22Rv1 (cell line): ENCODE measurements around the gene ADAMTS16.

Experiments used
- H3K27ac ChIP-seq: fragments of 450-650 bp; 2 replicates; pipeline ENCODE4 v1.5.1; 2017
- ZFX ChIP-seq: fragments of 450-650 bp; IDR thresholded peaks from 2 replicates; pipeline ENCODE4 v1.6.1; 2017; ENCODE audit warnings: antibody characterized with exemption, borderline replicate concordance
- TF ChIP-seq, protein P1 (sequence below): fragments of 450-650 bp; IDR thresholded peaks from 2 replicates; pipeline ENCODE4 v1.5.1; 2017; ENCODE audit warnings: mild to moderate bottlenecking

The ADAMTS16 gene

DNA sequence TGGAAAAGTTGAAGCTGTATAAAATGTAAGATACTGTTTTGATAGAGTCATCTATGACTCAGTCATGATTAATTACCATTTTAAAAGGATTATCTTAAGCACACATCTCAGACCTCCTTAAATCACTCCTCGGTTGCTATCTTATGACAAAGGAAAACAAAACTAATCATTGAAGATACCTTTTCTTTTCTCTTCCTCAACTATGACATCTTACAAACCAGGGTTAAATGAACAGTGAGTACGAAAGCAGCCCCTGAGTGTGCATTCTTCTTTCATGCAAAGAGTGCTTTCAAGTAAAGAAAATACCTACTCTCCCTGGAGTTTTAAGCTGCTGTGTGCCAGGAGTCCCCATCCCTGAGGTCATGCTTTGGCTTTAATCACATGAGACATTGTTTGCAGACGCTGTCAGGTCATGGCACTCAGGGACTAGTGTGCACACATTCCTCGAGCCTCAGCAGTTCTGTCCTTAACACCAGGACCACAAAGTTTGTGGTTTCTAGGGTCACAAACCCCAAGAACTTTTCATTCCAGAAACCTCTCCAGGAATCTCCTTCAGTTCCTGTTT, 195.7 kb downstream of the ADAMTS16 start:
- no peak overlapping the region for H3K27ac ChIP-seq
- TF ChIP-seq, protein P1, sequence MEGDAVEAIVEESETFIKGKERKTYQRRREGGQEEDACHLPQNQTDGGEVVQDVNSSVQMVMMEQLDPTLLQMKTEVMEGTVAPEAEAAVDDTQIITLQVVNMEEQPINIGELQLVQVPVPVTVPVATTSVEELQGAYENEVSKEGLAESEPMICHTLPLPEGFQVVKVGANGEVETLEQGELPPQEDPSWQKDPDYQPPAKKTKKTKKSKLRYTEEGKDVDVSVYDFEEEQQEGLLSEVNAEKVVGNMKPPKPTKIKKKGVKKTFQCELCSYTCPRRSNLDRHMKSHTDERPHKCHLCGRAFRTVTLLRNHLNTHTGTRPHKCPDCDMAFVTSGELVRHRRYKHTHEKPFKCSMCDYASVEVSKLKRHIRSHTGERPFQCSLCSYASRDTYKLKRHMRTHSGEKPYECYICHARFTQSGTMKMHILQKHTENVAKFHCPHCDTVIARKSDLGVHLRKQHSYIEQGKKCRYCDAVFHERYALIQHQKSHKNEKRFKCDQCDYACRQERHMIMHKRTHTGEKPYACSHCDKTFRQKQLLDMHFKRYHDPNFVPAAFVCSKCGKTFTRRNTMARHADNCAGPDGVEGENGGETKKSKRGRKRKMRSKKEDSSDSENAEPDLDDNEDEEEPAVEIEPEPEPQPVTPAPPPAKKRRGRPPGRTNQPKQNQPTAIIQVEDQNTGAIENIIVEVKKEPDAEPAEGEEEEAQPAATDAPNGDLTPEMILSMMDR: no peak
- TF ChIP-seq ZFX: no peak

DNA sequence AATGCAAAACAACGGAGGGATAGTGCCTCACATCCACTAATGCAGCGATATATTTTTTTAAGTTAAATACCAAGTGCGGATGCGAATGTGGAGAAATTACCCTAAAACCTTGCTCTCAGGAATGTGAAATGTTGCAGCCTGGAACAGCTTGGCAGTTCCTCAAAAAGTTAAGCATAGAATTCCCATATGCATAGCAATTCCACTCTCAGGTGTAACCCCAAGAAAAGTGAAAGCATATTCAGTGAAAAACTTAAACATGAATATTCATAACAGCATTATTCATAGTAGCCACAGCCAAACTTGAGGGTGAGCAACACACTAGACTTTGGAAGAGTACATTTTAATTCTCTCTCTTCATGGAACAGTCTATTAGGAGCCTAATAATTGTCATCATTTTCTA, 199.1 kb downstream of the ADAMTS16 start:
- H3K27ac ChIP-seq: no peak overlapping the region
- TF ChIP-seq ZFX: no peak
- TF ChIP-seq, protein P1: no peak

DNA sequence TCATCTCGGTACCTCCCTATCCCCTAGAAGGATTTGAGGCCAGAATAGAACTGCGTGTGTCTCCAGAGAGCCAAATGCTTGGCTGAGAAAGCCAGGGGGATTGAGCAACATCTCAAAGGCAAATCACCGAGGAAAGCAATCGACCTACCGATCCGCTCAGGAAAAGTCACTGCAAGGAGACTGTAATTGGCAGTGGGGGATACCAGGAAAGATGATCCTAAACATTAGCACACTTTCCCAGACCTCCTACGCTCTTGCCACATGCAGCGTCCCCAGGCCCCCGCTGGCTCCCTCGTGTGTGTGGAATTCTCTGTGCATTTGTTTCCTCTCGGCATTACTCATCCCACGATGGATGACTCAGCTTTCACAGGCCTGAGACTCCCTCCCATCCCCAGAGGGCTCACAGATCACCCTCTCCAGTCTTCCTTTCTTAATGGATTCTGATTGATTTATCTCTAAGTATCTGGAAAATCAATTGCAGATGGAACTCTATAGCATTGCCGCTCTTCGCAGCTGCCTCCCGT, 200.1 kb downstream of the ADAMTS16 start:
- TF ChIP-seq ZFX: no peak
- TF ChIP-seq, protein P1: 0 out of 2 replicates have a peak, but pooled peaks have one; percentile 15
- H3K27ac ChIP-seq: no peak overlapping the region

DNA sequence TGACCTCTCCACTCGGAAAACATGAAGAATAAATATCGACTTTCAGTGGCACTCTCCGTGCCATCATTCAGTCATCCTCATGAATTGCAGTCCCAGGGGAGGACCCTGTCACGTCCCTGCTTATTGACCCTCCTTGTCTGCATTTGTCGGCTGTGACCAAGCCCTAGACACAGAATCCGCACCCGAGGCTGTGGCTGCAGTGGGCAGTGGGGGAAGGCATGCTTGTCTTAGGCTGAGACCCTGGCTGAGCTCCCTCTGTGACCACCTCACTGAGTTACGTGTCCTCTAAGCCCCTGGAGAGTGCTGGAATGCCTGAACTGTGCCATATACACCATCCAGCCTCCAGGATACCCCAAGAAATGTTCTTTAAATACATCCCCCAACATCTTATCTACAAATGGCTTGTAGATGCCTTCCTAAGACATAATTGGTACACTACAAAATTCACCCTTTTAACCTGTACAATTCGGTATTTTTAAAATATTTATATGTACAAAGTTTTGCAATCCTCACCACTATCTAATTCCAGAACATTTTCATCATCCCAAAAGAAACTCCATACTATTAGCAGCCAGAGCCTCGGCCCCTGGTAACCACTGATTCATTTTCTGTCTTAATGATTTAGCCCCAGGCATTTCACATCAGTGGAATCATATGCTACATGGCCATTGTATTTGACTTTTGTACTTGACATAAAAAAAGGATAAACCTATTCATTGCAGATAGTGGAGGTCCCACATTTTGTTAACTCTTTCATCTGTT, 201.6 kb downstream of the ADAMTS16 start:
- no peak overlapping the region for H3K27ac ChIP-seq
- TF ChIP-seq ZFX: no peak
- TF ChIP-seq, protein P1: no peak

DNA sequence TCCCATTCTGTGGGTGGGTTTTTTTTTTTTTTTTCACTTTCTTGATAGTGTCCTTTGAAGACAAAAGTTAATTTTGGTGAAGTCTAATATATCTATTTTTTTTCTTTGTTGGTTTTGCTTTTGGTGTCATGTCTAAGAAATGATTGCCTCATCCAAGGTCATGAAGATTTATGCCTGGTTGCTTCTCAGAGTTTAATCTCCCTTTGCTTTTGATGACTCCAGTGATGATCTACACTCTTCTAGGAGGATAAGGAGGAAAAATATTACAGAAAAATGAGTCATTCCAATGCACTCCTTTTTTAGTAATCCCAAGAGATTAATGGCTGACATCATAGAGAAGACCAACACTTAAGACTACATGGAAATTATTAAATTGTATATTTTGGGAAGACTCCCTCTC, 202.7 kb downstream of the ADAMTS16 start:
- TF ChIP-seq, protein P1: no peak
- TF ChIP-seq ZFX: no peak
- no peak overlapping the region for H3K27ac ChIP-seq

DNA sequence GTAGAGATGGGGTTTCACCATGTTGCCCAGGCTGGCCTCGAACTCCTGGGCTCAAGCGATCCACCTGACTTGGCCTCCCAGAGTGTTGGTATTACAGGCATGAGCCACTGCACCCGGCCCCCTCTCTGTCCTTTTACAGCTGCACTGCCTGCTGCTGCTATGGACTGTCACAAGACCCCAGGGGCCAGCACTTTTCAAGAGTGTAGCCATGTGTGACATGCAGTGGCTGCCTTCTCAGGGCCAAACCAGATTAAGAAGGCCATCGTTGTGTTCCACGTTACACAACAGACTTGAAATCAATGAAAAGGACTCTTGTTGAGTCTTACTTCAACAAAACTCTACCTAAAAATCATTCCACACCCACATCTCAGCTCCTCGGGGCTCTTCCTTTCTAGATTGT, 203.4 kb downstream of the ADAMTS16 start:
- TF ChIP-seq, protein P1: no peak
- no peak for TF ChIP-seq ZFX
- H3K27ac ChIP-seq: no peak overlapping the region

DNA sequence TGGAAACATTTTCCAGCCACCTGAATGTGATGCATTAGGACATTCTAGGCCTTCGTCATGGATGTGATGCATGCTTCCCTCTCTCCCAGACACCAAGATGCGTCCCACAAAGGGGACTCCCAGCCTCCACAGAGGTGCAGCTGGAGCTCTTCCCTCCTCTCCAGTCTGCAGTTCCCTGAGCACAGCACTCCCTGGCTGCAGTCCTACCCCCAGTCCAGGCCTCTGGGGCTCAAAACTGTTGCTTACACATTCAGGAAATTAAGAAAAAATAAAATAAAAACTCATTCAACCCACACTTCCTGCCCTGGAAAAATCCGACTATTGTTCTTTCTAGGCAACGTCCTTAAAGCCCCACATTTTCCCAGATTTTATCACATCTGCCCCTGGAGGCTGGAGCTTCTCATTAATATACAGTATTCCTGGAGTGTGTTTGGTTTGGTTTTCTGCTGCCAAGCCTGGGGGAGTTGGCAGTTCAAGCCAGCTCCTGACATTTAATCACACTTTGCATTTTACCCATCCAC, 204.0 kb downstream of the ADAMTS16 start:
- no peak overlapping the region for H3K27ac ChIP-seq
- TF ChIP-seq ZFX: no peak
- TF ChIP-seq, protein P1: no peak
